Epithelial cell of esophagus (primary cell): ENCODE data around the gene OSTC.

ENCODE experiments used
- DNase-seq: peaks from one replicate; pipeline ENCODE4 v3.0.0; 2010; ENCODE audit warnings: low read depth
- H3K4me3 ChIP-seq: 2 replicates; pipeline ENCODE4 v1.5.1; 2011; ENCODE audit warnings: mild to moderate bottlenecking, low read length, control low read depth
- CTCF ChIP-seq: IDR thresholded peaks from 2 replicates; pipeline ENCODE4 v1.5.1; 2011; ENCODE audit warnings: low read depth, mild to moderate bottlenecking, low read length, control low read depth, inconsistent platforms; ENCODE audit not compliant: insufficient read depth; ENCODE audit errors: missing control alignments

The OSTC gene

GRCh38 chr4:108626056-108626455 lies 24.3 kb upstream of the OSTC start:
- TF ChIP-seq CTCF = no peak
- DNase-seq = no peak
- no peak overlapping the region for H3K4me3 ChIP-seq

GRCh38 chr4:108628411-108628810 lies 22.0 kb upstream of the OSTC start:
- DNase-seq = no peak
- no peak for TF ChIP-seq CTCF
- no peak overlapping the region for H3K4me3 ChIP-seq

GRCh38 chr4:108635070-108635655 lies 15.2 kb upstream of the OSTC start:
- TF ChIP-seq CTCF = no peak
- DNase-seq = peak; percentile 24
- no peak overlapping the region for H3K4me3 ChIP-seq

- no peak overlapping the region for H3K4me3 ChIP-seq
- no peak for DNase-seq
- TF ChIP-seq CTCF = no peak
Observed at GRCh38 chr4:108636246-108636645, 14.2 kb upstream of the OSTC start.

- H3K4me3 ChIP-seq = no peak overlapping the region
- no peak for TF ChIP-seq CTCF
- no peak for DNase-seq
Observed at GRCh38 chr4:108637856-108638255, 12.5 kb upstream of the OSTC start.

GRCh38 chr4:108644237-108644636 lies 6.2 kb upstream of the OSTC start:
- no peak overlapping the region for H3K4me3 ChIP-seq
- no peak for TF ChIP-seq CTCF
- no peak for DNase-seq

GRCh38 chr4:108646706-108647105 lies 3.7 kb upstream of the OSTC start:
- no peak overlapping the region for H3K4me3 ChIP-seq
- TF ChIP-seq CTCF = no peak
- no peak for DNase-seq
